GDM1 (cell line): ENCODE results near the gene EGLN2.
"Not testable (repeated sequence)": the region's sequence is repeated elsewhere in the genome, so short reads cannot be mapped to it uniquely, and the experiment has no call there.

Source experiments
- DNase-seq: peaks from one replicate; lab custom pipeline; 2025; lab: John Stamatoyannopoulos, UW

Gene EGLN2

DNA sequence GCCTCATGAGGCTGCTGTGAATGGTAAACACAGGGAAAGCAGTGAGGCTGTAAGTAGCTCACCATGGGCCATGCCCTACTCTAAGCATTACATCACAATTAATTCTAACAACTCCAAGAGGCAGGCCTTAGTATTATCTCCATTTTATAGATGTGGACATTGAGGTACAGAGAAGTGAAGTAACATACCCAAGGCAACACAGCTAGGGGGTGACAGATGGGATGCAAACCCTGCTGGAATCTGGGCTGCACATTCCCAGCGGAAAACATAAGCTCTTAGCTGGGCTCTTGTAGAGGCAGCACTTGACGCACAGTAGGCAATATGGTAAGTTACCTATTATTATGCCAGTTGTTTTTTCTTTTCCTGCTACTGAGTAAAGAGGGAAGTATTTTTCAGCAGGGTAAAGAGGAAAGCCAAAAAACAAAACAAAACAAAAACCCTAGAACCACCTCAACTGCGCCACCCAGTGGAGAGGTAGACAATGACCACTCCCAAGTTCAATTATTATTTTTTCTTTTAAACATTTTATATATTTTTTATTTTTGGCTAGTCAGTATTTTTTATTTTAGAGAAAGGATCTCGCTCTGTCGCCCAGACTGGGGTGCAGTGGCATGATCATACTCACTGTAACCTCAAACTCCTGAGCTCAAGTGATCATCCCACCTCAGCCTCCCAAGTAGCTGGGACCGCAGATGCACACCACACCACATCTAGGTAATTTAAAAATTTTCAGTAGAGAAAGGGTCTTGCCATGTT, 20.7 kb downstream of the EGLN2 start:
- peak; percentile 18 for DNase-seq

DNA sequence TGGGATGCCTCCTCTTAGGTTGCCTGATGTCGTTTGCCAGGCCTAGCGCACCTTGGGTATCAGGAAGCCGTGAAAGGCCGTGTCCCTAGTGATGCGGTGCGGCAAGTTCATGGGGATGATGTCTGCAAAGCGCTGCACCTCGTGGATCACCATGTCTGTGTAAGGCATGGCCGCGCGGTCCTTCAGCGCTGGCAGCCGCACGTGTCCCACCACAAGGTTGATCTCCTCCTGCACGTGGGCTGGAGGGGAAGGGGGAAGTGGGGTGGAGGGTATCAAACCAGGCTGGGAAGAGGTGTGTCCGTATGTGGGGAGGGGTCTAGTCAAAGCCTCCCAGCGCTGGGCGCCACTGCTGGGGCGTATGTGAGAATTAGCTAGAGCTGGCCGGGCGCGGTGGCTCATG, 23.2 kb downstream of the EGLN2 start:
- DNase-seq, result no peak

DNA sequence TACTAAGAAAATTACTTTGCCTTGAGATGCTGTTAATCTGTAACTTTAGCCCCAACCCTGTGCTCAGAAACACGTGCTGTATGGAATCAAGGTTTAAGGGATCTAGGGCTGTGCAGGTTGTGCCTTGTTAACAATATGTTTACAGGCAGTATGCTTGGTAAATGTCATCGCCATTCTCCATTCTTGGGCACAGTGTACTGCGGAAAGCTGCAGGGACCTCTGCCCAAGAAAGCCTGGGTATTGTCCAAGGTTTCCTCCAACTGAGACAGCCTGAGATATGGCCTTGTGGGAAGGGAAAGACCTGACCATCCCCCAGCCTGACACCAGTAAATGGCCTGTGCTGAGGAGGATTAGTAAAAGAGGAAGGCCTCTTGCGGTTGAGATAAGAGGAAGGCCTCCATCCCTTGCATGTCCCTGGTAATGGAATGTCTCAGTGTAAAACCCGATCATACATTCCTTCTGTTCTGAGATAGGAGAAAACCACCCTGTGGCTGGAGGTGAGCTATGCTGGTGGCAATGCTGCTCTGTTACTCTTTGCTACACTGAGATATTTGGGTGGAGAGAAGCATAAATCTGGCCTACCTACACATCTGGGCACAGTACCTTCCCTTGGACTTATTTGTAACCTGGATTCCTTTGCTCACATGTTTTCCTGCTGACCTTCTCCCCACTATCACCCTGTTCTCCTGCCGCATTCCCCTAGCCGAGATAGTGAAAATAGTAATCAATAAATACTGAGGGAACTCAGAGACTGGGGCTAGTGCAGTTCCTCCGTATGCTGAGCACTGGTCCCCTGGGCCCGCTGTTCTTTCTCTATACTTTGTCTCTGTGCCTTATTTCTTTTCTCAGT, 23.9 kb downstream of the EGLN2 start:
- DNase-seq, result peak; percentile 81

DNA sequence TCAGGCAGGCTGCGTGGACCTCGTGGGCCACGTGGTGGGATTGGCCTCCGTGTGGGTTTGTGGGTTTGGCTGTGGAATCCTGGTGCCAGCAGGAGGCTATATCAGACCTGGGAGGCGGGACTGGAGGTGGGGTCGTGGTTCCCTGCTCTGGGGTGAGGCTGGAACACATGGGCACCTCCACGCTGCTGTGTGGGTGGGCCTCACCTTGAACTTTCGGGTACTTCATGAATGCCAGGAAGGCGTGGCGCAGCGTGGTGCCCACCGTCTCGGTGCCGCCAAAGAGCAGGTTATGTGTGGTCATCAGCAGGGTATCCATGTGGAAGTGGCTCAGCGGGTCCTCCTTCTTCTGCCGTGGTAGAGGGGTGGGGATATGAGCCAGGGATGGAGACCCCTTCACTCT, 25.9 kb downstream of the EGLN2 start:
- DNase-seq, result not testable (repeated sequence)

DNA sequence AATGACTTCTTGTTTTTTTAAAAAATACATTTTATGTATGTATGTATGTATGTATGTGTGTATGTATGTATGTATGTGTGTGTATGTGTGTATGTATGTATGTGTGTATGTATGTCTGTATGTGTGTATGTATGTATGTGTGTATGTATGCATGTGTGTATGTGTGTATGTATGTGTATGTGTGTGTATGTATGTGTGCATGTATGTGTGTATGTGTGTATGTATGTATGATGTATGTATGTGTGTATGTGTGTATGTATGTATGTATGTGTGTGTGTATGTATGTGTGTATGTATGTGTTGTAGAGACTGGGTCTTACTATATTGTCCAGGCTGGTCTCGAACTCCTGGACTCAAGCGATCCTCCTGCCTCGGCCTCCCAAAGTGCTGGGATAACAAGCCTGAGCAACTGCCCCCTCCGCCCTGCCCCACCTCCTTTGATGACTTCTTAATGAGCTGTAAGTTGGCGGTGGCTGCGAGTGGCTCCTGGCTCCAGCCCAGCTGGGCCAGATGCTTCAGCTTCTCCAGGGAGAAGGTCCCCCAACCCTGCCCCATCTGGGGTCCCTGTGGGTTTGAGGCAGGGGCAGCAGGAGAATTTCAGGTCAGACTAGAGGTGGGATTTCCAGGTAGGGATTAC, 26.6 kb downstream of the EGLN2 start:
- DNase-seq, result not testable (repeated sequence)

DNA sequence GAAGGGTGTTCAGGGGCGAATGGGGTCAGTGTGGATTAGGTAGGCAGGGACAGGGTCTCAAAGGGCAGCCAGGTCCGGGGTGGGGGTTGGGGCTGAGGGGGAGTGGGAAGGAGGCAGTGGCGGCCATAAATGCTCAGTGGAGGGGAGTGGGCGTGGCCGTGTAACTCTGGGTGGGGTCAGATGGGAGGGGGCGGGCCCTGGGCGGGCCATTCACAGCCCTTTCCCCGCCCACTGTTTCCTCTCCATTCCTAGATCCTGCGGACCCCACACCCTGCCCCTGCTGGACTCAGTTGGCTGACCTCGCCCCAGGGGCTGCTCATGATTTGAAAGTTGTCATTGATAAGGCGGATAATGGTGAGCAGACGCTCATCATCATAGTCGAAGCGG, 27.3 kb downstream of the EGLN2 start:
- DNase-seq, result not testable (repeated sequence)

DNA sequence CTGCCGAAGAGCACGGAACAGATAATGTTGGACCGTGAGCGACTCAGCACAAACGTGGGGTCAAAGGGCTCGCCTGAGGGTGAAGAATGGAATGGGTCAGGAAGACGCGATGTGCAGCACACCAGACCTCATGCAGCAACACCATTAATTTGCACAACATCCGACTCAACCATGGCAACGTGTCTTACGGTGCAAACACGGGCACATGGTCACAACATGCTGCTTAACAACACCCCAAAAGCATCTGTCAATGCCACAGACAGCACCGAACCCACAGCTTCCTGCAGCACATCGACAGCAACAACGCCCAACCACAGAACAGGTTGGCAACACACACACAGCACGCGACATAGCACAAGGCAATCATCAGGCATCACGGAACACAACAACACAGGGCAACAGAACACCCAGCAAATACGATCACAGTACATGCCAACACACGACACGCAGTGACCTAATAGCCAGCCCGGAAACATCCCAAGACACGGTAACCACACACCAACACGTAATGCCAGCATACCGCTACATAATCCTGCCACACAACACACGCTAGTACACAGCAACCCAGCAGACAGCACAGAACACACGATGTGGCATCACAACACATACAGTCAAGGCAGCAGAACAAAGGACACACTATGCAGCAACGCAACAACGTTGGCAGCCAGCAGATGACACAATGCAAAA, 27.9 kb downstream of the EGLN2 start:
- DNase-seq, result not testable (repeated sequence)

DNA sequence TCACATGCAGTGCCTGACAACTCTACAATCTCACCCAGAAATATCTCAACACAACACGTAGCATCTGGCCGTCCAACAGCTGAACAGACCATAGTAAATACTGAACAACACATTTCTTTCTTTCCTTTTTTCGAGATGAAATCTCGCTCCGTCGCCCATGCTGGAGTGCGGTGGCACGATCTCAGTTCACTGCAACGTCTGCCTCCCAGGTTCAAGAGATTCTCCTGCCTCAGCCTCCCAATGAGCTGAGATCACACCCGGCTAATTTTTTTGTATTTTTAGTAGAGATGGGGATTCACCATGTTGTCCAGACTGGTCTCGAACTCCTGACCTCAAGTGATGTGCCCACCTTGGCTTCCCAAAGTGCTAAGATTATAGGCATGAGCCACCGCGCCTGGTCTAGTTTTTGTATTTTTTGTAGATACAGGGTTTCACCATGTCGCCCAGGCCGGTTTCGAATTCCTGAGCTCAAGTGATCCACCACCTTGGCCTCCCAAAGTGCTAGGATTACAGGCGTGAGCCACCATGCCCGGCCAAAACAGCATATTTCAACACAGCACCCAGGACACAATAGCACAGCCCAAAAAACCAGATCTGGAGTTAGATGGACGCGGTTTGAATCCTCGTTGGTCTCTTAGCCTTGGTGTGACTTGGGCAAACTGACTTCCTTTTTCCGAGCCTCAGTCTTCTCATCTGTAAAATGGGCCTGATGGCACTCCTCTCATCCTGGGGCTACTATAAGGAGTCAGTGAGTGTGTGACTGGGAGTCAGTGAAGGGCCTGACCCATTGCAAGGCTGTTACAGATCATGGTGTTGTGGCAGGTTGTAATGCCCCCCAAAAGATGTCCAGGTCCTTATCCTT, 28.6 kb downstream of the EGLN2 start:
- DNase-seq, result no peak

DNA sequence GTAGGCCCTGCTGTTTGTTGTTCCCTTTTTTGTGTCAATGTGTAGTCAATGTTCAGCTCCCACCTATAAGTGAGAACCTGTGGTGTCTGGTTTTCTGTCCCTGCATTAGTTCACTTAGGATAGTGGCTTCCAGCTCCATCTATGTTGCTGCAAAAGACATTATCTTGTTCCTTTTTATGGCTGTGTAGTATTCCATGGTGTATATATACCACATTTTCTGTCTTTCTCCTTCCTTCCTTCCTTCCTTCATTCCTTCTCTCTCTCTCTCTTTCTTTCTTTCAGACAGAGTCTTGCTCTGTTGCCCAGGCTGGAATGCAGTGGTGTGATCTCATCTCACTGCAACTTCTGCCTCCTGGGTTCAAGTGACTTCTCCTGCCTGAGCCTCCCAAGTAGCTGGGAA, 30.2 kb downstream of the EGLN2 start:
- no peak for DNase-seq

DNA sequence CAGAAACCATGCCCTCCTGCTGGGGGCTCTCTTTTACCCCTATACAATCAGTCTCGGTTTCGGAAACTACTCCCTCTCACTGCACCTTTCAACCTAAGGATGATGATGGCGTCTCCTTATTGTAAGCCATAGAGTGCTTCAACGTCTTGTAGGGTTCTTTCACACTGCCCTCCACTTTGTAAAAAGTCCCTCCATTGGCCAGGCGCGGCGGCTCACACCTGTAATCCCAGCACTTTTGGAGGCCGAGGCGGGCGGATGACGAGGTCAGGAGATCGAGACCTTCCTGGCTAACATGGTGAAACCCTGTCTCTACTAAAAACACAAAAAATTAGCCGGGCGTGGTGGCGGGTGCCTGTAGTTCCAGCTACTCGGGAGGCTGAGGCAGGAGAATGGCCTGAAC, 31.8 kb downstream of the EGLN2 start:
- DNase-seq, result not testable (repeated sequence)

DNA sequence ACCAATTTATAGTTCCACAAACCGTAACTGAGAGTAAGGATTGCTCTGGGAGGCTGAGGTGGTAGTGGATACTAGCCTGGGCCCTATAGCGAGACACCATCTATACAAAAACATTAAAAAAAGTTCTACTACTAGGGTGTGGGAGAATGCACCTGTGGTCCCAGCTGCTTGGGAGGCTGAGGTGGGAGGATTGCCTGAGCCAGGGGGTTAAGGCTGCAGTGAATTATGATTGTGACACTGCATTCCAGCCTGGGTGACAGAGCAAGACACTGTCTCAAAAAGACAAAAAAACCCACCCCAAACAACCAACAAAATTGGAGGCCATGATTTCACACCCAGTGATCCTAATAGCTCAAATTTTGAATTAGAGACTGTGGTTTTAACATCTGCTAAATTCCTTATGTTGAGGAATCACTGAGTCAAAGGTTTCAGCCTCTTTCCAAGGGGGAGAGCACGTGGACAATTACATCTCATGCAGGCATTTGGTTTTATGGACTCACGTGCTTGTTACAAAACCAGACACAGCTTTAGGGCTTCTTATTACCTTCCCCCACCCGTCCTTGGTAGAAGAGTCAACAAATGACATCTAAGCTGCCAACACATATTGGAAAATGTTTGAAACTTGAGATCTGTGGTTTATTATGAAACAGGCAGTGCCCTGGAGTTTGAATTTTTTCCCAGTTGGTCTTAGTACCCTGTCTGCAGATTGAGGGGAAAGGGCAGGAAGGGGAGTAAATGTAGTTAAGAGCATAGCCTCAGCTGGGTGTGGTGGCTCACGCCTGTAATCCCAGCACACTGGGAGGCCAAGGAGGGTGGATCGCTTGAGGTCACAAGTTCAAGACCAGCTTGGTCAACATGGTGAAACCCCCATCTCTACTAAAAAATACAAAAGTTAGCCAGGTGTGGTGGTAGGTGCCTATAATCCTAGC, 32.8 kb downstream of the EGLN2 start:
- no peak for DNase-seq

DNA sequence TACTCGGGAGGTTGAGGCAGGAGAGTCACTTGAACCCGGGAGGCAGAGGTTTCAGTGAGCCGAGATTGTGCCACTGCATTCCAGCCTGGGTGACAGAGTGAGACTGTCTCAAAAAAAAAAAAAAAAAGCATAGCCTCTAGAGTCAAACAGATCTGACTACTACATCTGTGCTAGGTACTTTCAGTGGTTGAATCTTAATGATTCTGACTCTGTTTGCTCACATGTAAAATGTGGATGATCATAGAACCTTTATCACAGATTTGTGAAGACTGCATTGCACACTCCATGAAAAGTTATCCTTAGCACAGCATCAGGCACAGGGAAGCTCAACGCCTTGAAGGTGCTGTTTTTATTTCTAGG, 33.4 kb downstream of the EGLN2 start:
- DNase-seq, result not testable (repeated sequence)

DNA sequence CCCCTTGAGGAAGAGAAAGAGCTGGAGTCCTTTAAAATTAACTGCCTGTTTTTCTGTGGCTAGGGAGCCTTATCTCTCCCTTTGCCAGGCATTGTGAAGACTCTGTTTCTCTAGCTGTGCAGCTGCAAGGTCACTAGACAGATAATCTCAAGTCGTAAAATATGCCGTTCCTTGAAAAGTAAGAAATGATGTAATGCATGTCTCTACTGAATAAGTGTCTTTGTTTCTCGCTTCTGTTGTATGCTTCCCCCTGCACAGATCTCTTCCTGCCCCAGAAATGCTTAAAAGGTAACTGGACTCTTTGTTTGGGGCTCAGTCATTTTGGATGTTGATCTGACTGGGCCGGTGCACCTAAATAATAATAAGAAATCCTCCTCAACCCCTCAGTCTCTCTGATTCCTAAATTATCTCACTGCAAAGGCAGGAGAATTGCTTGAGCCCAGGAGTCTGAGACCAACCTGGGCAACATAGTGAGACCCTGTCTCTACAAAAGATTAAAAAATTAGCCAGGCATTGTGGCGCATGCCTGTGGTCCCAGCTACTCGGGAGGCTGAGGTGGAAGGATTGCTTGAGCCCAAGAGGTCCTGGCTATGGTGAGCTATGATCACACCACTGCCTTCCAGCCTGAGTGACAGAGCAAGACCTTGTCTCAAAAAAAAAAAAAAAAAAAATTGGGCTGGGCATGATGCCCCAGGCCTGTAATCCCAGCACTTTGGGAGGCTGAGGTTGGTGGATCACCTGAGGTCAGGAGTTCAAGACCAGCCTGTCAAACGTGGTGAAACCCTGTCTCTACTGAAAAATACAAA, 34.9 kb downstream of the EGLN2 start:
- DNase-seq, result not testable (repeated sequence)

DNA sequence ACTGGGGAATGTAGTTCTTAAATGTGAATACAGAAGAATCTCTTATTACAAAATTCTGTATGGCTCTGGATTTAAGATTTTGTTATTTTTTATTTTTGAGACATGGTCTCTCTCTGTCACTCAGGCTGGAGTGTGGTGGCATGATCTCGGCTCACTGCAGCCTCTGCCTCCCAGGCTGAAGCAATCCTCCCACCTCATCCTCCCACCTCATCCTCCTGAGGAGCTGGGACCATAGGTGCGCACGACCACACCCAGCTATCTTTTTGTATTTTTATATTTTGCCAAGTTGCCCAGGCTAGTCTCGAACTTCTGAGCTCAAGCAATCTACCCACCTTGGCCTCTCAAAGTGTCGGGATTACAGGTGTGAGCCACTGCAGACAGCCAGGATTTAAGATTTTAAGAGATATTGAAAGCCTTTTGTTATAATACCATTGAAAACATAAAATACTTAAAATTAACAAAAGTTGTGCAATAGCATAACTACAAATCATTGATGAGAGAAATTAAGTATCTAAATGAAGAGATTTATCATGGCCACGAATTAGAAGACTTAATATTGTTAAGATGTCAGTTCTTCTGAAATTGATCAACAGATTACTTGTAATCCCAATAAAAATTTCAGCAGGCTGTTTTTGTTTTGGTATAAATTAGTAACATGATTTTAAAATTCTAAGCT, 37.9 kb downstream of the EGLN2 start:
- DNase-seq, result no peak

DNA sequence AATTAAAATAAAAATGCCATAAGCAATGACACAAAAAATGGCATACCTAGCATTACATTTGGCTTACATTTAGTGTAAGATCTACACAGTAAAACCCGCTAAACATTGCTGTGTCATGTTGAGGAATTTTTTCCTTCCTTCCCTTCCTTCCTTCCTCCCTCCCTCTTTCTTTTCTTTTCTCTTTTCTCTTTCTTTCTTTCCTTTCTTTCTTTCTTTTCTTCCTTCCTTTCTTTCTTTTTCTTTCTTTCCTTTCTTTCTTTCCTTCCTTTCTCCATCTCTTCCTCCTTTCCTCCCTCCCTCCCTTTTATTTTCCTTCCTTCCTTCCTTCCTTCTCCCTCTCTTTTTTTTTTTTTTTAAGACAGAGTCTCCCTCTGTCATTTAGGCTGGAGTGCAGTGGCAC, 39.5 kb downstream of the EGLN2 start:
- DNase-seq, result not testable (repeated sequence)

DNA sequence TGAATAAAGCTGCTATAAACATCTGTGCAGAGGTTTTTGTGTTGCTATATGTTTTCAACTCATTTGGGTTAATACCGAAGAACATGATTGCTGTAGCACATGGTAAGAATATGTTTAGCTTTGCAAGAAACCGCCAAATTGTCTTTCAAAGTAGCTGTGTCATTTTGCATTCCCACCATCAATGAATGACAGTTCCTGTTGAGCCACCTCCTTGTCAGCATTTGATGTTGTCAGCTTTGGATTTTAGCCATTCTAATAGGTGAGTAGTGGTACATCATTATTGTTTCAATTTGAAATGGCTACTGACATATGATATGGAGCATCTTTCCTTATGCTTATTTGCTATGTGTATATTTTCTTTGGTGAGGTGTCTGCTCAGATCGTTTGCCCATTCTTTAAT, 43.0 kb downstream of the EGLN2 start:
- DNase-seq, result not testable (repeated sequence)

DNA sequence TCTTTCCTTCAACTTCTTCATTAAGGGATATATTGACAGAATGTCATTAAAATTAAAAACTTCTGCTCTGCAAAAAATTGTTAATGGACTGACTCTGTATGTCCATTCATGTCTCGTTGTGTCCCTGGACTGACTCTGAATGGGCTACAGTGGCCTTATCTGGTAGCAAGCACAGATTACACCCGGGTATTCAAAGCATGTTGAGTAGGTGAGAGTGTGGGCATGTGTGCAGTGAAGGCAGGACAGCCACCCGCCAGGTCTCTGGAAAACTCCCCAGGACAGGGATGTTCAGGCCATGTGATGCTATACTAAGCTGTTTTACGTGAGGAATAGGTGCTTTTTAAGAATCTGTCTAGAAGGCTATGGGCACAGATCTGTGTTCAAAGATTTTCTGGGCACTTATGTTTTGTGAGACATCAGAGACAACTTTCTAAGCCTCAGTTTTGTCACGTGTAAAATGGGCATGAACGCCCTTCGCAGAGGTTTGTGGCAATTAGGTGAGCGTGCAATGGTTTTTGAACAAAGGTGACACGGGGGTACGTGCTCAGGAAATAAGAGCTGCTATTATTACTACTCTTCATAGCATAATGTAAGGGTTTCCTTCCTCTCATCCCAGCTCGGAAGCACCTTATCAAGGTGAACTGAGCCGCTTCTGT, 44.1 kb downstream of the EGLN2 start:
- not testable (repeated sequence) for DNase-seq

DNA sequence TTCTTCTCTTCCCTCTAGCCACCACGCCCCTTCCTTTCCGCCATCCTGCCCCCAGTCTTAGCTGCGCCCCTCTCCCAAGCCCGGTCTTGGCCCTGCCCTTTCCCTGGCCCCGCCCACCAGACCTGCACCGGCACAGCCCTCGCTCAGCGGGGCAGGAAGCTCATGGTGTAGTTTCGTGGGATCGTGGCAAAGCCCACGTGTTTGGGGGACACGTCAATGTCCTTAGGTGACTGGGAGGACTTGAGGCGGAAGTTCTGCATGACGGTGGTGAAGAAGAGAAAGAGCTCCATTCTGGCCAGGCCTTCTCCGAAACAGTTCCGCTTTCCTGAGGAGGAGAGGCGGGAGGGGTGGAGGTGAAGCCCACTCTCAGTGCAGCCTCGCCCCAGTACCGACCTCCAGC, 44.7 kb downstream of the EGLN2 start:
- DNase-seq, result peak; percentile 65
